GM21786 (cell line): ENCODE measurements around the gene GOLT1B.

ENCODE experiments used
- ATAC-seq: cut with Tn5 transposase; IDR thresholded peaks from one replicate; pipeline ENCODE4 v1.9.1; 2021; ENCODE audit not compliant: unreplicated experiment

GOLT1B gene

DNA sequence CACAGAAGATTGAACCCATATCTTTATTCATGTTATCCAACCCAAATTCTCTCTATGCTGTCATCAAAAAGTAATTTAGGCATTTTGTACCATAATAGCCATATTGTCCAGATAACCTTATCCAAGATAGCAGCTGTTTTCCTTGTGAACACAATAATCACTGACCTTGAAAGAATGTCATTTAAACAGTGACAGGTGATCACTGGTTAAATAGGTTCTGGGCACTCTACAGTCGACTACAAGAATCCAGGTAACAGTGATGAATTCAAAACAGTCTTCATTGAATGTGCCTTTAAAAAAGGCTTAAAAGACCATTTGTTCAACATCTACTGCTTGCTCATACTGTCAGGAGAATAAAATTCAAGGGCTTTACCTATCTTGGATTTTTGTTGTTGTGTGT, 20.0 kb downstream of the GOLT1B start:
- no peak for ATAC-seq

- ATAC-seq: no peak
These were observed 21.6 kb downstream of the GOLT1B start for GRCh38 chr12:21523148-21523547.

DNA sequence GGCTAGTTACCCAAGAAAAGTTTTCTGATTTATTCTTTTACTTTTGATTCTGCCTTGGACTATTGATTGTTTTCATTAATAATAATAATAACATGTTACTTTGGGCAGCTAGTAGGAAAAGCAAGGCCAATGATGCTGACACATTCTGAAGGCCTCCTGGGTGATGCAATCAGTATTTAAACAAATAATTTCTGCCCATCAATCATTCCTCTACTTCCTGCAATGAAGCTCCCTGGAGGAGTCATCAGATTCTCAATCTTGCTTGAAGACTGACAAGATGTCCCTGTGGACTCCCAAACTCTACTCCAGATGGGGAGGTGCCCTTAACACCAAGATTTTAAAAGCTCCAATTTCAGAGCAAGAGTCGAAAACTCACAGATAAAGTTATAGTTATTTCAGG, 24.5 kb downstream of the GOLT1B start, which contains the start of gene SPX:
SPX (plus strand) TSS at position 244 of the 400 bp plus-strand sequence. CDS start 177 bp downstream, outside the sequence.
- ATAC-seq: no peak

GRCh38 chr12:21526721-21527345, 25.2 kb downstream of the GOLT1B start:
- no peak for ATAC-seq

DNA sequence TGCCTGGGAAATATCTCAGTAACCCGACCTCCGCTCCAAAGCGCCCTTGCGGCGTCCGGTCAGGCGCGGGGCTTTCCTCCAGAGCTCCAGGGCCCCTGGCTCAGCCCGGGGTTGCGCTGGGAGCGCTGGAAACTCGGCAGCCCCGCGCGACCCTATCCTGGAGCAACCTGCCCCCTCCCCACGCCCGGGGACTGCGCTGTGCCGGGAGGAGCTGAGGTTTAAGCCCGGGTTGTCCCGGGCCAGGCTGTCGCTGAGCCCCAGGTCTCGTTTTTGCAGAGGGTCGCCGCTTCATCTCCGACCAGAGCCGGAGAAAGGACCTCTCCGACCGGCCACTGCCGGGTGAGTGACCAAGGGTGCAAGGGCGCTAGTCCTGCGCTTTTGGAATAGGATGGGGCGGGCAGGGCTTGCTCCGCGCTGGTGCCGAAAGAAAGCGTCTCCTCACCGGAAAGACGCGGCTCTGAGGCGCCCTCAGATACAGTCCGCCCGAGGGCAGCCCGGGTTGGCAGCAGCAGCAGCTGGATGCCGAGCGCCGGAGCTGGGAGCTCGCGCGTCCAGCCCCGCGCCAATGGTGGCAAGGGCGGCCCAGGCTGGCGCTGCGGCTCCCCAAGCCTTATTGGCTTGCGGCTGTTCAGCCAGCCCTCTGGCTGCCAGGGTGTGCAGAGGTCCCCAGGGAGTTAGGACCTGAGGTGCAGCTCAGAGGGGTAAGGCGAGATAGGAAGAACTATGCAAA, 26.0 kb downstream of the GOLT1B start:
- ATAC-seq: peak; percentile 93

DNA sequence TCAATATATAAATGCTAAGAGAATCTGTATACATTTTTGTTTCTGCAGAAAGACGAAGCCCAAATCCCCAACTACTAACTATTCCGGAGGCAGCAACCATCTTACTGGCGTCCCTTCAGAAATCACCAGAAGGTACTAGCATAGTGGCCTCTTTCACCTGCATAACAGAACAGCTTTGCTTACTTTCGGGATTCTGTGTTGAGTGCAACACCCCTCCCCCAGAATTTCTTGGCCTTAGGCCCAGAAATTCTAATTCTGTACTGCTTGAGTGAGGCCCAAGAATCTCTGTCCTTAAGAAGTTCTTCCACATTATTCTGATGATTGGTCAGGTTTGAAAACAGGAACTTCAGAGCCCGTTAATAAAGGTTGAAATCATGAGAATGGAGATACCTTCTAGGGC, 27.4 kb downstream of the GOLT1B start:
- no peak for ATAC-seq

DNA sequence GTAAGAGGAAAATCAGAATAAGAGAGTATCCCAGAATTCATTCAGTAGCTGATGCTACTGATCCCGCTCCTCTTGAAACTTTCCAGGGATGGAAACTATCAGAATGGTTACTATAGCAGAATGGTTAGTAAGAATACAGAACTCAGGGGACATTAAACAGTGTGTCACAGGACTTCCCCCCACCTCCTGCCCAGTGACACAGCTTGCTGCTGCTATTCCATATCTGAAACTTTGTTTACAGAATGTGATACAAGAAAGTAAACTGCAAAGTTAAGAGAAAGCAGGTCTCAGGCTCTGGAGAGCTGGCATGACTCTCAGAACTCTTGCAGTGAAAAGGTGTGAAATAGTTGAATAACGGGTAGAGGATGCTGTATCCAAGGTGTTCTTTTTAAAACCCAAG, 27.9 kb downstream of the GOLT1B start:
- ATAC-seq: no peak

GRCh38 chr12:21538061-21538653, 36.6 kb downstream of the GOLT1B start:
- no peak for ATAC-seq

GRCh38 chr12:21539797-21540196, 38.2 kb downstream of the GOLT1B start:
- no peak for ATAC-seq

DNA sequence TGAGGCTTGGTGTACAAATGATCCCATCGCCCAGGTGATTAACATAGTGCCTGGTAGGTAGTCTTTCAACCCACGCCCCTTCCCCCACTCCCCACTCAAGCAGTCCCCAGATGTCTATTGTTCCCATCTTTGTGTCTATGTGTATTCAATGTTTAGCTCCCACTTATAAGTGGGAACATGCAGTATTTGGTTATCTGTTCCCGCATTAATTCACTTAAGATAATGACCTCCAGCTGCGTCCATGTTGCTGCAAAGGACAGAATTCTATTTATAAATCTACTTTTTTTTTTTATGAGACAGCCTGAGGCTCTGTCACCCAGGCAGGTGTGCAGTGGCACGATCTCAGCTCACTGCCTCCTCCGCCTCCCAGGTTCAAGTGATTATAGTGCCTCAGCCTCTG, 40.2 kb downstream of the GOLT1B start:
- no peak for ATAC-seq

- no peak for ATAC-seq
These were observed 40.8 kb downstream of the GOLT1B start for GRCh38 chr12:21542403-21542802.

DNA sequence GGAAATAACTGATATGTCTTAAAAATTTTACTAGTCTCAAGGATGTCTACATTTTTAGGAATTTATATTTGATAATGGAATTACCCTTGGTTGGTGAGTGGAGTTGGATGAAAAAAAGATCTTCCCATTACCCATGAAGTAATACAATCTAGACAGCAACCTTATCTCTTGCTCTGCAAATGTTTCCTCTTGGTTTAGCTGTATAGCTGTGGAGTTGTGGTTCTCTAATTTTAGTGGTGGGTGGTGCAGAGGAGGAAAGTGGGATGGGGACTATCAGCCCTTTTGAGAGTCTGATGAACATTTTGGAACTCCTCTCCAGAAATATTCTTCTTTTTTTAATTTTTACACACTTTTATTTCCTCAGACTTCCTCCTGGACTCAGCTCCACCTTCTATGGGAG, 41.6 kb downstream of the GOLT1B start:
- no peak for ATAC-seq

DNA sequence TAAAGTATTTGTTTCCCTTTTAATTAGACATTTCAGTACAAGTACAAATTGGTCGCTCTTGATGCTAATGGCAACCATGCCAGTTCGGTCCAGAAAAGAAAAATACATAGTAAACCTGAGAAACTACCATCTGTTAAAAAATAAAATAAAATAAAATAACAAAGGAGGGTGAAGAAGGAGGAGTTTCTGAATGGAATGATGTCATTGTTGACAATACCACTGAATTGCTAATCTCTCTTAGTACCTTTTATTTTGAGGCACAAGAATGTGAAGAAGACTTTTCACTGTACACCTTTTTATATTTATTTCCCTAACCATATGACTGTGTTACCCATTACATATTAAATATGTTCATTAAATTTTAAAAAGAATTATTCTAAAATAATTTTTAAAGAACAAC, 44.0 kb downstream of the GOLT1B start:
- ATAC-seq: no peak

- ATAC-seq: no peak
These were observed 45.1 kb downstream of the GOLT1B start for GRCh38 chr12:21546716-21547115.

DNA sequence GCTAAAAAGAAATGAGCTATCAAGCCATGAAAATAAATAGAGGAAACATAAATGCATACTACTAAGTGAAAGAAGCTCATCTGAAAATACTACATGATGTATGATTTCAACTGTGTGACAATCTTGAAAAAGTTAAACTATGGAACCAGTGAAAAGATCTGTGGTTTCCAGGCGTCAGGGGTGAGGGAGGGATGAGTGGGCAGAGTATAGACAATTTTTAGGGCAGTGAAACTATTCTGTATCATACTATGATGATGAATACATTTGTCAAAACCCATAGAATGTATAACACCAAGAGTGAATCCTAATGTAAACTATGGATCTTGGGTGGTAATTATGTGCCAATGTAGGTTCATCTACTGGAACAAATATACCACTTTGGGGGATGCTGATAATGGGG, 45.8 kb downstream of the GOLT1B start:
- no peak for ATAC-seq

GRCh38 chr12:21551841-21552465, 50.4 kb downstream of the GOLT1B start:
- no peak for ATAC-seq

DNA sequence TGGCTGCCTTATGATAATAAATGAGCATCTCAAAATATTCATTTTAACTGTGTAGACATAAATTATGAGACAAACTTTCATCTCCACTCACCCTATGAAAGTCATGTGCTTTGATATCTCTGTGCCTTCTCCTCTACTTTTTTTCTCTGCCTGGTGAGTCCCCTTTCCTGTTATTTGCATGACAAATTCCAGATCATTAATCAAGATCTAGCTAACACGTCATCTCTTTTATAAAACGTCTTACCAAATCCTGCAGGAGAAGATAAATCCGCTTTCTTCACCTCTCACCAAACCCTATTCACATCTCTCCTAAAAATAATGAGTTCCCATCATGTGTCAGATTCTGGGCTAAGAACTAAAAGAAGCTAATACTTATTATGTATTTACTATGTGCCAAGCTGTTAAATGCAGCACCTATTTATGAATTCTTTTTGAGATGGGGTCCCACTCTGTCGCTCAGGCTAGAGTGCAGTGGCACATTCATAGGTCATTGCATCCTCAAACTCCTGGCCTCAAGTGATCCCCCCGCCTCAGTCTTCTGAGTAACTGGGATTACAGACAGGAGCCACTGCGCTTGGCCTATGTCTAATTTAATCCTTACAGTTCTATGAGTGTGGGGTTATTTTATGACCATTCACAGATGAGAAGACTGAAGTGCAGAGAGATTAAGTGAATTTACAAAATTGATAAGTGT, 51.2 kb downstream of the GOLT1B start:
- no peak for ATAC-seq

- no peak for ATAC-seq
These were observed 51.7 kb downstream of the GOLT1B start for GRCh38 chr12:21553329-21553675.

- no peak for ATAC-seq
These were observed 56.6 kb downstream of the GOLT1B start for GRCh38 chr12:21558100-21558679.

- ATAC-seq: no peak
These were observed 58.4 kb downstream of the GOLT1B start for GRCh38 chr12:21559855-21560569.
